SH-SY5Y (cell line): Measurements from ENCODE around the gene CLRN3.

ENCODE experiments used
- GATA2 ChIP-seq: IDR thresholded peaks from 2 replicates; pipeline ENCODE4 v1.6.1; 2011; ENCODE audit warnings: mild to moderate bottlenecking, low read depth, low read length
- GATA3 ChIP-seq: IDR thresholded peaks from 2 replicates; pipeline ENCODE4 v1.6.1; 2011; ENCODE audit warnings: low read depth, mild to moderate bottlenecking, low read length, moderate library complexity

- TF ChIP-seq GATA2 (no peak), GATA3 (no peak)
These were observed 7.1 kb upstream of the CLRN3 start for GRCh38 chr10:127899766-127900387.
